ENCODE measurements around the gene CYGB. TPM values are rescaled to one million over a fixed set of nuclear protein-coding genes. Genes with fewer than 3 reads are reported as not detected.

Gene CYGB
- 10 to 100 TPM in 2 of 4 donors, 1 to 10 TPM in 2; 1.3 to 12.8 (median 6.9) TPM for total RNA-seq

DNA sequence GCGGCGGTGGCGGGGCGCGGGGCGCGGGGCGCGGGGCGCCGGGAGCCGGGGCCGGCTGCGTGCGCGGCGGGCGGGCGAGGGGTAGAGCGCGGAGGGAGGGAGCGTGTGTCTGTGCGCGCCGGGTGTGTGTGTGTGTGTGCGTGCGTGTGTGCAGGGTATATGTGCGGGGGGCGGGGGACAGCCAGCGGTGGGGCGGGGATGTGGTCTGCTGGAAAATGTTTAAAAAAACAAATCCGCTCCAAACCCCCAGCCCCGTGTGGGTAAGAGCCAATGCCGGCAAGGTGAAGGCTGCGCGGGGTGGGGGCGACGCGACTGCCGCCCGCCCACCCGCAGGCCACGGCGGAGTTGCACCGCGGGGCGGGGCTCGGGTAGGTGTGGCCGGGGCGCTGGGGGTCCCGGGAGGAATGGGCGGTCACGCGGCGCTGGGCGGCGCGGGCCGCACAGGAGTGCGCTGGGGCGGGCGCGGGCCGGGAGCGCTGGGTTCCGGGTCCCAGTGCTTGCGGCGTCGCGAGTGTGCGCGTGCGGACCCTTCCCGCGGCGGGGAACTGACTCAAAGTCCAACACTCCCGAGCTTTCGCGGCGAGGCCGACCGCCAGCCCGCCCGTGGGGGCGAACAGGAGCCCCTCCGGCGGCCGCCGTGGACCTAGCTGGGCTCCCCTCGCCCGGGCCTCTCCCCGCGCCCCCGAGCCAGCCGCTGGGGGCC lies at the start of gene CYGB:
Gene CYGB (minus strand): TSS at position 132 of the 703 bp plus-strand sequence. CDS start 167 bp downstream, outside the sequence.
- 0% methylated on average over 3 of the region's 95 CpGs; no CpG with 5 or more reads in 1 of the 2 donors for WGBS, 2 donors
- DNase-seq: no peak
- peaks cover 0 to 47% (median 3%) of the 10 kb centered on the region in 4 donors for H3K27me3 ChIP-seq
- intact Hi-C loops (cut with DNase I): no loop called here
- no peaks in the 10 kb centered on the region for H3K9me3 ChIP-seq
- peak within 1 kb of the TSS; percentile 32 to 87 (median 70) for H3K27ac ChIP-seq
- TF ChIP-seq, protein P1, sequence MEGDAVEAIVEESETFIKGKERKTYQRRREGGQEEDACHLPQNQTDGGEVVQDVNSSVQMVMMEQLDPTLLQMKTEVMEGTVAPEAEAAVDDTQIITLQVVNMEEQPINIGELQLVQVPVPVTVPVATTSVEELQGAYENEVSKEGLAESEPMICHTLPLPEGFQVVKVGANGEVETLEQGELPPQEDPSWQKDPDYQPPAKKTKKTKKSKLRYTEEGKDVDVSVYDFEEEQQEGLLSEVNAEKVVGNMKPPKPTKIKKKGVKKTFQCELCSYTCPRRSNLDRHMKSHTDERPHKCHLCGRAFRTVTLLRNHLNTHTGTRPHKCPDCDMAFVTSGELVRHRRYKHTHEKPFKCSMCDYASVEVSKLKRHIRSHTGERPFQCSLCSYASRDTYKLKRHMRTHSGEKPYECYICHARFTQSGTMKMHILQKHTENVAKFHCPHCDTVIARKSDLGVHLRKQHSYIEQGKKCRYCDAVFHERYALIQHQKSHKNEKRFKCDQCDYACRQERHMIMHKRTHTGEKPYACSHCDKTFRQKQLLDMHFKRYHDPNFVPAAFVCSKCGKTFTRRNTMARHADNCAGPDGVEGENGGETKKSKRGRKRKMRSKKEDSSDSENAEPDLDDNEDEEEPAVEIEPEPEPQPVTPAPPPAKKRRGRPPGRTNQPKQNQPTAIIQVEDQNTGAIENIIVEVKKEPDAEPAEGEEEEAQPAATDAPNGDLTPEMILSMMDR (IDR thresholded peaks at IDR 0.05): no peak
- peak in 2 of 4 donors; percentile 24 to 54 for TF ChIP-seq POLR2A (IDR thresholded peaks at IDR 0.05)
- H3K4me1 ChIP-seq: peaks cover 16 to 81% (median 18%) of the 10 kb centered on the region in 3 donors
- H3K4me3 ChIP-seq: peak within 1 kb of the TSS; percentile 15 to 67 (median 47)
- H3K36me3 ChIP-seq: no peaks in the 10 kb centered on the region

DNA sequence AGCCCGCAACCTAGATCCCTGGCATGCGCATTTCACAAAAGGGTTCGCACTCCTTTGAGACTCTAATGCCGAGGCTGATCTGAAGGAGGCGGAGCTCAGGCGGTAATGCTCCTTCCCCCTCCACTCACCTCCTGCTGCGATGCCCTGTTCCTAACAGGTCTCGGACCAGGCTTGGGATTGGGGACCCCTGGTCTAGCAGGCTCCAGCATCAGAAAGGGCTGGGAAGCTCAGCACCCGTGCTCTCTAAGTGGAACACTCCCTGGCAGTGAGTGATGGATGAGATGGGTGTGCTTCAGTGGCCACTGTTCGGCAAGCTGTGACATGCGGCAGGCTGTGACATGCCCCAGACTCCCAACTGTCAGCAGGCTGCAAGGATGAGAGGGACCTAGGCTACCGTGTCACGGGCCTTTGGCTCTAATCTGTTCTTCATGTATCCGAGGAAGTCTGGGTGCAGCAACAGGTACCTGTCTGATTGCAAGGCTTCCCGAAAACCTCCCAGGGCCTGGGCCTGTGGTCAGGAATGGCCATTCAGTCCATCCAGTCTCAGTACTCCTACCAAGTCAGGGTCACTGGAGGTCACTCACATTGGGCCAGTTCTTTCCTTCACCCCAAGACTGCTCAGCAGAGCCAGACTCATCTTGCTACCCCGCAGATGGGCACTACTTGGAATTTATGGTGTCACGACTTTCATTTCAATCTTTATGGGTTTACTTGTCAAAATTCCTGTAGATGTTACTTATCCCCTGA lies 49.4 kb upstream of the CYGB start:
- 21 to 50% methylated on average over 6 to 13 of the region's 17 CpGs for WGBS, 2 donors

DNA sequence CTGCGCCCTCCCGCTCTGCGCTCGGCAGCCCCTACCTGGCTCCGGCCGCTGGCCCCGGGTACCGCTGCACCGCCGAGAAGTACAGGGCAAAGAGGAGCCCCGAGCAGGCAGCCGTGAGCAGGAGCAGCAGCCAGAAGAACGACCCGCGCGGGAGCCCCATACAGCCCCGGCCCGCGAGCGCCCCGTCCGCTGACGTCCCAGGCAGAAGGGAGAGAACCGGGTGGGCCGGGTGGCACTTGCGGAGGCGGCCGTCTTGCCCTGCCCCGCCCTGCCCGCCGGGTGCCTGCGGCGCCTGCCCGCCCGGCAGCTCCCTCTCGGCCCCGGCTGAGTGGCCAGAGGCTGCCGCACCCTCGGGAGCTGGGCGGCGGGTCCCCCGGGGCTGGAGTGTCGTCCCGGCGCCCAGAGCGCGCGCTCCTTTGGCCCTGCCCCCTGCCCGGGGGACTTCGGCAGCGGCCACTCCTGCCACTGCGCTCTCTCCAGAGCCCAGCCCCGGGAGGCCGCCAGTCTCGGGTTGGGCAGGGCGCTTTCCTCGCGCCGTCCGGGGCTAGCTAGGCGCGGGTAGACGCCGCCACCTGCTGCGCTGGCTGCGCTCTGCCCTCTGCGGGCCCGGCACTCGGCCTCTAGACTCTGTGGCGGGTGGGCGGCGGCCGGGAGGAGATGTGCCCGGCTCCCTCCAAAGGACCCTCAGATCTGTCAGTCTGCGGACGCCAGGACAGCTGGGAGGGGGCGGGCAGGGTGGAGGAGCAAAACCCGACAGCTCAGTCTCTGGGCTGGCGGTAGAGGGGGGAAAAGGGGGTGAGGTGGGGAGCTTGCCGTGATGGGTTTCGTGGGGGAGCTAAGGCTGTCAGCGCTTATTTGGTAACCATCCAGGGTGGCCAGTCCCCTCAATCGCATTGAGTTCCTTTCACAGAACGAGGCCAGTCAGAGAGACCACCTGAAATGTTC lies 48.4 kb upstream of the CYGB start, which contains the start of gene ST6GALNAC2:
Gene ST6GALNAC2 (minus strand): TSS at position 212 of the 945 bp plus-strand sequence. CDS start 52 bp downstream, at position 160.
- WGBS, 2 donors: 0% methylated on average over 2 of the region's 84 CpGs; no CpG with 5 or more reads in 1 of the 2 donors
- Histone ChIP-seq H3K27me3 (peaks cover 0 to 44% (median 0%) of the 10 kb centered on the region in 4 donors), H3K4me1 (peaks cover 17 to 65% (median 20%) of the 10 kb centered on the region in 3 donors), H3K36me3 (no peaks in the 10 kb centered on the region), H3K27ac (peak within 1 kb of the TSS; percentile 90 to 98 (median 92)), H3K4me3 (peak within 1 kb of the TSS; percentile 62 to 84 (median 68)), H3K9me3 (no peaks in the 10 kb centered on the region)
- intact Hi-C loops (cut with DNase I): no loop called here
- TF ChIP-seq, protein P1 (IDR thresholded peaks at IDR 0.05): peak in 5 of 6 experiments; percentile 25 to 58 (median 51)
- TF ChIP-seq POLR2A (IDR thresholded peaks at IDR 0.05): peak in 2 of 4 donors; percentile 52 to 68
- DNase-seq: no peak

More for the DNA sequence above, 49.4 kb upstream of the CYGB start:
- H3K36me3 ChIP-seq: no peaks in the 10 kb centered on the region
- no peak for DNase-seq
- peaks cover 0 to 44% (median 0%) of the 10 kb centered on the region in 4 donors for H3K27me3 ChIP-seq
- peak in 1 of 4 donors; percentile 48 for TF ChIP-seq POLR2A (IDR thresholded peaks at IDR 0.05)
- TF ChIP-seq, protein P1 (IDR thresholded peaks at IDR 0.05): no peak
- intact Hi-C loops (cut with DNase I): no loop called here
- peaks cover 16 to 55% (median 17%) of the 10 kb centered on the region in 3 donors for H3K4me1 ChIP-seq
- peak overlapping the region; percentile 90 to 98 (median 92) for H3K27ac ChIP-seq
- no peaks in the 10 kb centered on the region for H3K9me3 ChIP-seq
- peak overlapping the region in 3 of 4 donors; percentile 62 to 84 (median 67) for H3K4me3 ChIP-seq

DNA sequence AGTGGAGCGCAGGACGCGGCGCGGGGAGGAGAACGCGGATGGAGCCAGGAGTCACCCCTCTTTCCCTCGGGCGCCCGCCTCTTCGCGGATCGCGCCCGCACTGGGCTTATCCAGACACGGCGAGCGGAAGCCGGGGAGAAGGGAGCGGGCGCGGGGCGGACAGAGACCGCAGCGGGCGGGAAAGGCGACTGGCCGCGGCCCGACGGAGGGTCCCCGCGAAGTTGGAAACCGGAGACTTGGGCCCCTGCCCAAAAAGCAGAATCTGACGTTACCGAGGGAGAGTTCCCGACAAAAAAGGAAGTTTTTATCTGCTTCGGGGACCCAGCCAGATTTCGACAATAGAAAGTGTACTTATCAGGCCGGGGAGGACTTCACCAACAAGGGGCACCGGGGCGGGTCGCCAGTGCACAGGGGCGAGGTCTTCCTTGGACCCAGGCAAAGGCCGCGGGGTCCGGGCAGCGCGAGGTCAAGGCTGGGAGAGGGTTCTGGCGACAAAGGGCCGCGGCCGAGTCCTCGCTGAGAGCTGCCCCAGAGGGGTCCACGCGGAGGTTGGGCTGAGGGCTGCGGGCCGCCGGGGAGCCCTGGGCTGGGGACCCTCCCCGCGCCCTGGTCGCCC lies 47.6 kb upstream of the CYGB start:
- Histone ChIP-seq H3K4me1 (peaks cover 17 to 73% (median 20%) of the 10 kb centered on the region in 3 donors), H3K27ac (peak overlapping the region; percentile 90 to 98 (median 92)), H3K27me3 (peaks cover 0 to 44% (median 0%) of the 10 kb centered on the region in 4 donors), H3K9me3 (no peaks in the 10 kb centered on the region), H3K36me3 (no peaks in the 10 kb centered on the region), H3K4me3 (peak overlapping the region; percentile 62 to 84 (median 68))
- peak in 1 of 4 donors; percentile 20 for TF ChIP-seq POLR2A (IDR thresholded peaks at IDR 0.05)
- TF ChIP-seq, protein P1 (IDR thresholded peaks at IDR 0.05): no peak
- 0% methylated on average over 2 to 16 of the region's 62 CpGs for WGBS, 2 donors
- intact Hi-C loops (cut with DNase I): no loop called here
- no peak for DNase-seq

All from esophagus squamous epithelium (tissue), 5 donors.